Measurements from ENCODE around the gene FOXK2. TPM values are rescaled to one million over a fixed set of nuclear protein-coding genes. Genes with fewer than 3 reads are reported as not detected.
"Not testable (repeated sequence)": the region's sequence is repeated elsewhere in the genome, so short reads cannot be mapped to it uniquely, and the experiment has no call there.

FOXK2 gene
- total RNA-seq, 3 donors from 2014 or later (not counting 1 experiment from before 2014, with no cell fraction given): 42.5 to 50.0 (median 46.4) TPM

- WGBS (ENCODE audit: insufficient coverage): 84% methylated on average over 7 of the region's 7 CpGs
- no peak overlapping the region for H3K4me3 ChIP-seq (ENCODE audit: low read length)
- H3K4me3 Mint-ChIP-seq: no peak overlapping the region
These were observed 11.8 kb upstream of the FOXK2 start for GRCh38 chr17:82507631-82508175.

GRCh38 chr17:82511642-82512041, 7.9 kb upstream of the FOXK2 start:
- intact Hi-C loops (cut with micrococcal nuclease): not testable (repeated sequence)

More at GRCh38 chr17:82507631-82508175, 11.8 kb upstream of the FOXK2 start:
- H3K27me3 ChIP-seq (ENCODE audit: control insufficient read depth, insufficient read depth, low read length): no peaks in the 10 kb centered on the region
- no peaks in the 10 kb centered on the region for H3K27me3 Mint-ChIP-seq (ENCODE audit: low read depth in 2 of 2)
- ATAC-seq (no peak), DNase-seq (no peak)
- intact Hi-C loops (cut with micrococcal nuclease): no loop called here
- no peak overlapping the region for H3K27ac ChIP-seq (ENCODE audit: low read length)
- no peak overlapping the region for H3K27ac Mint-ChIP-seq
- H3K9me3 Mint-ChIP-seq: no peaks in the 10 kb centered on the region
- H3K4me1 ChIP-seq (ENCODE audit: control insufficient read depth, insufficient read depth, low read length): no peaks in the 10 kb centered on the region
- H3K4me1 Mint-ChIP-seq: no peaks in the 10 kb centered on the region
- no peaks in the 10 kb centered on the region for H3K36me3 Mint-ChIP-seq
- TF ChIP-seq CTCF (IDR thresholded peaks at IDR 0.05): no peak
- H3K36me3 ChIP-seq (ENCODE audit: control insufficient read depth, insufficient read depth, low read length): no peaks in the 10 kb centered on the region
- no peaks in the 10 kb centered on the region for H3K9me3 ChIP-seq (ENCODE audit: control insufficient read depth, insufficient read depth, low read length)

GRCh38 chr17:82513864-82514263, 5.7 kb upstream of the FOXK2 start:
- H3K27me3 Mint-ChIP-seq (ENCODE audit: low read depth in 2 of 2); H3K27me3 ChIP-seq (ENCODE audit: control insufficient read depth, insufficient read depth, low read length); H3K36me3 ChIP-seq (ENCODE audit: control insufficient read depth, insufficient read depth, low read length); H3K4me3 ChIP-seq (ENCODE audit: low read length); H3K4me3 Mint-ChIP-seq; H3K9me3 ChIP-seq (ENCODE audit: control insufficient read depth, insufficient read depth, low read length); intact Hi-C loops (cut with micrococcal nuclease); H3K4me1 Mint-ChIP-seq; DNase-seq; ATAC-seq; H3K36me3 Mint-ChIP-seq; H3K4me1 ChIP-seq (ENCODE audit: control insufficient read depth, insufficient read depth, low read length); H3K27ac ChIP-seq (ENCODE audit: low read length); H3K27ac Mint-ChIP-seq; H3K9me3 Mint-ChIP-seq: not testable (repeated sequence)
- WGBS (ENCODE audit: insufficient coverage): 95% methylated on average over 10 of the region's 10 CpGs

More at GRCh38 chr17:82511642-82512041, 7.9 kb upstream of the FOXK2 start:
- H3K4me1 Mint-ChIP-seq; H3K9me3 ChIP-seq (ENCODE audit: control insufficient read depth, insufficient read depth, low read length); H3K27me3 Mint-ChIP-seq (ENCODE audit: low read depth in 2 of 2); H3K9me3 Mint-ChIP-seq; H3K27me3 ChIP-seq (ENCODE audit: control insufficient read depth, insufficient read depth, low read length); H3K4me3 ChIP-seq (ENCODE audit: low read length); H3K36me3 Mint-ChIP-seq; H3K27ac Mint-ChIP-seq; ATAC-seq; H3K4me1 ChIP-seq (ENCODE audit: control insufficient read depth, insufficient read depth, low read length); H3K4me3 Mint-ChIP-seq; H3K27ac ChIP-seq (ENCODE audit: low read length); H3K36me3 ChIP-seq (ENCODE audit: control insufficient read depth, insufficient read depth, low read length); DNase-seq: not testable (repeated sequence)
- 97% methylated on average over 5 of the region's 5 CpGs for WGBS (ENCODE audit: insufficient coverage)

GRCh38 chr17:82517230-82517865, 2.2 kb upstream of the FOXK2 start:
- H3K27ac Mint-ChIP-seq: no peak overlapping the region
- Histone ChIP-seq H3K9me3 (ENCODE audit: control insufficient read depth, insufficient read depth, low read length) (no peaks in the 10 kb centered on the region), H3K4me1 (ENCODE audit: control insufficient read depth, insufficient read depth, low read length) (peaks cover 25% of the 10 kb centered on the region), H3K36me3 (ENCODE audit: control insufficient read depth, insufficient read depth, low read length) (no peaks in the 10 kb centered on the region), H3K27ac (ENCODE audit: low read length) (no peak overlapping the region), H3K4me3 (ENCODE audit: low read length) (no peak overlapping the region), H3K27me3 (ENCODE audit: control insufficient read depth, insufficient read depth, low read length) (no peaks in the 10 kb centered on the region)
- no peaks in the 10 kb centered on the region for H3K36me3 Mint-ChIP-seq
- no peak for ATAC-seq
- H3K27me3 Mint-ChIP-seq (ENCODE audit: low read depth in 2 of 2): no peaks in the 10 kb centered on the region
- H3K4me1 Mint-ChIP-seq: peaks cover 6 to 16% of the 10 kb centered on the region in 2 donors
- no peak for TF ChIP-seq CTCF (IDR thresholded peaks at IDR 0.05)
- intact Hi-C loops (cut with micrococcal nuclease): no loop called here
- no peak overlapping the region for H3K4me3 Mint-ChIP-seq
- no peaks in the 10 kb centered on the region for H3K9me3 Mint-ChIP-seq
- 95% methylated on average over 9 of the region's 10 CpGs for WGBS (ENCODE audit: insufficient coverage)
- no peak for DNase-seq

Data from natural killer cell (primary cell).